A172 (cell line): ENCODE data around the gene STRBP. TPM values are rescaled to one million over a fixed set of nuclear protein-coding genes. Genes with fewer than 3 reads are reported as not detected.
A peak's percentile ranks its signal among the peaks of the same experiment; 100 is the strongest.

ENCODE experiments used
- DNase-seq: peaks from one replicate; pipeline ENCODE4 v3.0.0-alpha.2; 2015; ENCODE audit warnings: low spot score
- total RNA-seq: library from RNA; depleted of rRNA; stranded (reverse); fragments of >200 nt; shearing (Covaris generic); gene quantifications from 2 replicates; pipeline ENCODE4 v1.2.3, GENCODE V29; 2014

The STRBP gene
- total RNA-seq, 1 experiment from 2014 or later, result 32.7 TPM

DNA sequence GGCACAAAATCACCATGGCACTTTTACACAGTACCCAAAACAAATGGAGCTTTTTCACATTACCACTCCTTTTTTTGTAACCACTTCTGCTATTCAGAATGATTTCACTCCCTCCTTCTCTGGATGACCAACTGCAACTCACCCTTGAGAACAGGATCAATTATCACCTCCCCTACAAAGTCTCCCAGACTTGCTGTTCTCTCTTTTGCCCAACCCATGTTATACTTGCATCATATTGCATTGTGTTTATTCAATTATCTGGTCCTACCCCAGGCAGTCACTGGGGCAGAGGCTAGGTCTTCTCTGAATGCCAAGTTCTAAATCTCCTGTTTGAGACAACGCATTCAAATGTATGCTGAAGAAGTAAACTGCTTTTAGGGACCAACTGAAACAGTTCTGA is 139.0 kb downstream of the STRBP start:
- DNase-seq, result no peak

DNA sequence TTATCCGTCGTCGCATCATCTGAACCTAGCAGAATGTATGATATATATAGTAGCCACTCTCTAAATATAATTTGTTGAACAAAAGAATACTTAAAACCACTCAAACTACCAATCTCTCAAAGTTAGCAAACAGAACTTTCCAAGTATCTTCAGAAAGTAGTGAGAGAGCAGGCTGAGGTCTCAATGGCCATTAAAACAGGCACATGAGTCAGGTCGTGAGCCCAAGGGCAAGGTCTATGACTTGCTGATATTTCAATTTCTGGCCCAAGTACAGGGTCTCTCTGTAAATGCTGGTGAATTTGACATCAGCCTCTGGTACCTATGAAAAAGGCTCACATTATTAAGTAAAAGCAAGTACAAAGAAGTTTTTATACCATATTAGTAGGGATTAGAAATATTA is 139.8 kb downstream of the STRBP start:
- no peak for DNase-seq

DNA sequence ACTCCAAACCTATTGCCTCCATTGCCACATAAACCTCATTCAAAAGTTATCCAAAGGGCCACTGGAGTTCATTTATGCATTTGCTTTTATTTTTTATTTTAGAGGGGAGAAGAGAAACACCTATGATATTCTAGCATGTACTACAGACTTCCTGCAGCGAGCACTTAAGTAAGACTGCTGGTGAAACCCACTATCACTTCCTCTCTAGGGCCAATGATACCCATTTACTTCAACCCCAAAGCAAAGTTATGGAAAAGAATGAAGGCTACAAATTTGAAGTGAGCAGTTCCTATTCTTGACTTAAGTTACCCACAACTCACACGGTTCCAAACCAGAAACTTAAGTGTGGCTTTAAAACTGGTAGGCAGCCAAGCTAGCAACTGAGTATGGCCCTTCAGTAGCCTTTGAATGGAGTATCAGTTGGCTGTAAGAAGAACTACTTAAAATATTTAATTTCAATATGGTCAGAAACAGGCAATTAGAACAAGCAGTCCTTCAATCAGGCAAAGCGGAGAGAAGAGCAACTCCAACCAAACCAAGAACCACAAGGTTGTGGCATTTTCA is 140.8 kb downstream of the STRBP start:
- no peak for DNase-seq

DNA sequence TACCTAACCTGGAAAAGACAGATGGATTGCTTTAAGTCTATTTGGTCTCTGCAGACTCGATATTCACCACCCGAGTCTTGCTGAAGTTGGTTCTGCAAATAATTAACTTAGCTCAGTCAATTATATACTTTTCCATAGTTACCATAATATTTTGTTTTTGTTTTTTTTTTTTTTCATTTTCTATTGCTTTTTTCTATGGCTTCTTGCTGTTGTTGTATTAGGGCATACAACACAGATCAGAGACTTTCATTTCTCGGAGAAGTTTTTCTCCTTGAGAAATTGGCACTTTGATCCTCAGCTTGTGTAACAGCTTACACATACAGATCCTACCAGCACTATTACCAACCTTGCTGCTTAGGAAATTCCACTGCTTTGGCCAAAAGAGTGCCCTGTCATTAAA is 146.9 kb downstream of the STRBP start:
- DNase-seq, result no peak

DNA sequence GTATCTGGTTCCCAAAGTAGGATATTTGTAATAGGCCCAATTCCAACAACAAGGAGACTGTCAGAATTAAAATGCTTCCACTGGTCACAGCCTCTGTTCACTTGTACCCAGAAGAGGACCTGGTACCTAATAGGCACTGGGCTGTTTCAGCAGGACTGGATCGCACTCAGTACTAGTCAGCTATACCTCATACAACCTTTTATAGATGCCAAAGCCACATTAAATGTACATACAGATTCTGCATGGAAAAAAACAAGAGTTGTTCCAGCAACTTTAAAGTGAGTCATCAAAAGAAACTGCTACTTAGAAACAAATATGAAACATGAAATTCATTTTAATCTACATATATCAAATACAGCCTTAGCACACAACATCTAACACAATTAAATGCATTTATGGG is 147.4 kb downstream of the STRBP start:
- no peak for DNase-seq

DNA sequence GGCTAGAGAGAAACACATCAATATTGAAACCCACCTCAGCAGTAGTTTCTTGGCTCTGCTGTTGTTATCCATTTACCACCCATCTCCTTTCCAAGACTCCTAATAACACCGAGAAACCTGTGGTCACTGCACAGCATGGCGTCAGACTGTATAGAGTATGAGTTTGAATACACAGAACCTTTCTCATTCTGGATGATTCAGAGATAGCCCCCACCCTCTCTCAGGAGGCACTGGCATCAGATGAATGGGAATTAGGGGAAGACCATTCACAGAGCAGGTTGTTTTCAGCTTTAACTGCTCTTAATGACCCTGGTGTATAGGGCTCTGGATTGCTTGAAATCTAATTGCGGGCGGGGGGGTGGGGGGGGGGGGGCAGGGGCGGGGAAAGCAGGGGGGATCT is 148.3 kb downstream of the STRBP start:
- DNase-seq, result peak; percentile 14

DNA sequence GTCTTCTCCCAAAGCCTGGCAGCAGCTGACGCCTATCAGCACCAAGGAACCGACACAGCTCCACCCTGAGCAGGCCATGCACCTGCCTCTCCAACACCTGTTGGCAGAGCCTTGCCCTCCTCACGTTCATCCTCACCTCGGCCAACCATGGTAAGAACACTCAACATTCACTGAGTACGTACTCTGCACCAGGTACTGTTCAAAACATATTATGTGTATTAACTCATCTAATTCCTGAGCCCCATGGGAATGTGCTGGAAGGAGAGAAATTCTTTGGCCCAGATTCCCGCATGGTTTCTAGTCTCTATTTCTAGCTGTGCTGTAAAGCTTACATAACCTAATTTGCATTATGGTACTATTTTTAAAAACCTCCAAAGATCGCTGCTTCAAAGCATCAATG is 148.8 kb downstream of the STRBP start:
- DNase-seq, result no peak

DNA sequence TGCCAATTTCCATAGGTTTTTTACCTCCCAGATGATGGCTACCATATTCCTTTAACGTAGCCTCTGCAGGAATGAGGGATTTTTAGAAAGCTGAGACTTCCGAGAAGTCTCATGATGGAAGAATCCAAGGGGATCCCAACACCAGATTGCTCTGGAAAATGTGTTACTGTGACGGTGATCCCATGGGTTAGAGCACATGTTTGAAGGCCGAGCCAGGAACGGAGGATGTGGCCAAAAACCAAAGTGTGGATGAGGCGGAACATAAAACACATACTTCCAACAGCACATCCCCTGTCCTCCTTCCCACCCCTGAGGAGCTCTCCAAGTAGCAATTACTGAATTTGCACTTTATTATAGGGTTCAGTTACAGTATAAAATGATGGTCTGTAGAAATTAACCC is 152.3 kb downstream of the STRBP start:
- DNase-seq, result no peak

DNA sequence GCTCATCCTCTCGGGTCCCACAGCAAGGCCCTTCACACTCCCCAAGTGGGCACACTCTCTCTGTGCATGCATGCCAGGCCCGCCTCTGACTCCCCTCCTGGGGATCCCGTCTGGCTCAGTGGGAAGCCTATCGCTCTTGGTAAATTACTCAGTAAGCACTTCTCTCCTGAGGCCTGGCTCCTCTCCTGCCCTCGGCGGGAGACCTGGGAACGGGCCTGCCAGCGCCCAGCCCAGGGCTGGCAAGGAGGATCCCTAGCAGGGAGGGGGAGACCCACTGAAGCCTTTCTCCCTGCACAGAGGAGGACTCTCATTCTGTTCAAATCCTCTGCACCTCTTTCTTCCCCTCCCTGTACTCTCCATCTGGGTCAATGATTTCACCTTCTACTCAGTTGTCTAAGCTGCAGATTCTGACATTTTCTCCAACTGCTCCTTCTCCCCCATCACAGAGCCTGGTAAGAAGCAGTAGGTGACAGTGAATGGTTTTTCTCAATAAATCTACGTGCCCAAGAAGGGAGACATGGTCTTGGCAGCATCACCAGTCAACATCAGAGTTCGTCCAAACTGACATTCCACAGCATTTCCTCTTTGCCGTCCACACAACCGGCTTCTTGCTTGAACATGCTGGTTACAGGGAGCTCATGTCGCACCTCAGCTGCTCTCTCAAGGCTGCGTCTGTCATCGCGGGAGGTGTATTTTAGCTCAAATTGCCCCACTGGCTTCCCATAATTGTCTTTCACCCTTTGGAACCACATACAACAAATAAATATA is 153.1 kb downstream of the STRBP start:
- DNase-seq, result no peak

DNA sequence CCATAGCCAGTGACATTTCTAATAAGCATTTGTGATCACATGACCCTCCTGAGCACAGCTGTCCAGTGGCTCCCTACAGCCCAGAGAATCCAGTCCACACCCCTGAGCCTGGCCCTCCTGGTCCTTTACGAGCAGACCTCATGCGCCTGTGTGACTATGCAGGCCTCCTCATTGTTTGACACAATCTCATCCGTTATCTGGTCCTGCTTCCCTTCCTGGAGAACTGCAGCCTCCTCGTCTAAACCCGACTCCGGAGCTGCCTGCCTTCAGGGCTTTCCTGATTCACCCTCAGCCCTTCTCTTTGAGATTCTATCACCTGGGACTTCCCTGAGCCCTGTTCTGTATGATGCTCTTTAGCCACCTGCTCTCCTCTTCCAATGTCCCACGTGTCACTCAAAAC is 155.2 kb downstream of the STRBP start:
- no peak for DNase-seq

DNA sequence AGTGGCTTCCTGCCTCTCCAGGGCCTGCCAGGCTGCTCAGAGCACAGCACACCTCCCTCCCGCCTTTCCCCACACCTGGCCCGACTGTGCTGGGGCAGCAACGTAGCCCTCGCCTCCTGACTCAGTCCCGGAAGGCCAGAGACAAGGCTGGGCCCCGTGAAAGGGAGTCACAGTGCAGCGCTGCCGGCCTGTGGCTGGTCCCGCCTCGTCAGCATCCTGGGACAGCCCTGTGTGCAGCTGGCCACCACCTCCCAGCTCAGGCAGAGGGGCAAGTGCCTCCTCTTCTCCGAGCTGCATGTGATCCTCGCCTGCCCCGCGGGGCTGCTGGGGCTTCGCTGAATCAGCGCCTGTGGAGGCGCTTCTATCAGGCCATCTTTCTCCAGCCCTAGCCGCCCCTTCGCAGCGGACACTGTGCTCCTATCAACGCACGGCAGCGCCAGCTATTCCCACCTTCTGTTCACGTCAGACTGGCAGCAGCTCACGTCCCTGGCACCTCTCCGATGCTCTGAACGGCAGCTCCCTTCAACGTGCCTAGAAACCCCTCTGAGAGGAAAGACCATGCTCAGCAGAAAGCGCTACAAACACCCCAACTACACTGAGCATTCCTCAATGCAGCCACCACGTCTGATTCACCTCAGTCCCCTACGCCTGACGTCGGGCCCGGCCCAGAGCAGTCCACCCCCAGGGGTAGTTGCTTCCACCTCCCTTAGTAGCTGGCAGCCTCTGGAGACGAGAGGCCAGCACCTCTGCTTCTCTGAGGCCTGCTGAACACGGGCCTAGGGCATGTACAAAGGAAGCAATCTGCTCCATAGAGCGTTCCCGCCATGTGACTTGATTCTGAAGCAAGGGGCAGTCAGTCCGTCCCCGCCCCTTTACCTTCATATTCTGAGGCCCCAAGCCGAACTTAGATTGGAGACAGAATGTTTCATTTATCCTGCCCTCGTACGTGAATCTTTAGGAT is 156.1 kb downstream of the STRBP start:
- DNase-seq, result no peak

DNA sequence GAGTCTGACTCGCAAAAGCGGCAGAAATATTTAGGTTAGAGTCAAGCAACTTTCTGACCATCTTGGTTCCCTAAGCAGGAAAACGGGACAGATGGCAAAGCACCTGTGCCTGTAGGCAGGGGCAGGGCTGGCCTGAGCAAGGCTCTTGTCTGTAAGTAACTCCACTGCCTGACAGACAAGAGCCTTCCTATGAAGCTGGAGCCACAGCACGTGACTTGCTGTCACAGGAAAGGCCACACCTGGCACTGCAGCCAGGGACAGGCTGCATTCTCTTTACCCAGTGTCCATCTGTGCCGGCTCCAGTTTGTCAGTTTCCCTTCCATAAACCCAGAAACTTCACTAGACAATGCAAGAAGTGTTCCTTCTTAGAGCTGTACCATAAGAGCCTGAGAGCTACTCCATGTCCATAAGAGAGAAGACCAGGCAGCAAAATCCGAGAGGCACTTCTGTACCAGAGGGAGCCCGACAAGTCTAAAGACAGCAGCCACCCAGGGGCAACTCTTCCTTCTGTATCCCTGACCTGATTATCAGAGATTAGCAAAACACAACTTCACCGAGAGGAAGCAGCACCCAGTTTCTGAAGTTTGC is 156.9 kb downstream of the STRBP start:
- no peak for DNase-seq

DNA sequence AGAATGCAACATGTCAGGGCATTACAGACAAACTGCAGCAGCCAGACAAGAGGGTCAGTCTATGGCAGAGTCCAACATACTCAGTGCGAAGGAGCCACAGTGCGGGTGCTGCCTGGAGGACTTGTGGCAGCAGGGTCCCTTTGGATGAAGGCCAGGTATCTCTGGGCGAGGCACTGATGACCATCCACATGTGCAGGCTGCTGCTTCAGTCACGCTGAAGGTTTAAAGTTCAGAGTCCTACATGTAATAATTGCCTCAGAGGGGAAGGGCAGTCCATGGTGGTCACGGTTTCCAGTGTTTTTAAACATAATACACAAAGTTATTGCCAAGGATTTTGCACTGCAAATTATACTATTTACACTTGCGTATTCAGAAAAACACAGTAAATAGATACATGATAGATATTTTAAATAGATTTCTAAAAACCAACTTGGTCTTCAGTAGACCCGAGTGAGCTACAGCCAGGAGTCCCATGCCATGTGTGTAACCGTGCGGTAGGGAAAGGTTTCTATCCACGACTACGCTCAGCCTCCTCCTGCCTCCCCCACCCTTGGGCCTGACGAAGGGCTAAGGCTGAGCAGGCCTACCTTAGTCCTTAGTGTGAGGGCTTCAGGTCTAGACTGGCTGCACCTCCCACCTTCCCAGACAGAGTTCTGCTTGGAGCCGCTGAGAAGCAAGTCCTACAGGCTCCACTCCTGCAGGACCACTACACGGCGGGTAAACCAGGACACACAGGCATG is 158.7 kb downstream of the STRBP start:
- no peak for DNase-seq

DNA sequence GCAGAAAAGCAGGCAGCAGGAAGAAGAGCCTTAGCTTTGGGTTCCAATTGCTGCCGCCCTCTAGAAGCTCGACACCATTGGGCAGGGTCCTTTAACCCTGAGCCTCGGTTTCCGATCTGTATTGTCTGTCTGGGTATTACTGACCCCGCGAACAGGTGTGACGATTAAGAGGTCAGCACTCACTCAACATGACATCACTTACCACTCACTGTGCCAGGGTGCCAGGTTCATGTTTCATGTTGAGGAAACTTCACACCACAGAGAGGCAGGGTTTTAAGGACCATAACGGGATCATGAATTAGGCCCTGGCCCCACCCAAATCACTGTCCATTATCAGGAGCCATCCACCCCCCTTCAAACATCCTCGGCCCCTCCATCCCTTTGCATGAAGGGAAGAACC is 159.4 kb downstream of the STRBP start:
- no peak for DNase-seq

DNA sequence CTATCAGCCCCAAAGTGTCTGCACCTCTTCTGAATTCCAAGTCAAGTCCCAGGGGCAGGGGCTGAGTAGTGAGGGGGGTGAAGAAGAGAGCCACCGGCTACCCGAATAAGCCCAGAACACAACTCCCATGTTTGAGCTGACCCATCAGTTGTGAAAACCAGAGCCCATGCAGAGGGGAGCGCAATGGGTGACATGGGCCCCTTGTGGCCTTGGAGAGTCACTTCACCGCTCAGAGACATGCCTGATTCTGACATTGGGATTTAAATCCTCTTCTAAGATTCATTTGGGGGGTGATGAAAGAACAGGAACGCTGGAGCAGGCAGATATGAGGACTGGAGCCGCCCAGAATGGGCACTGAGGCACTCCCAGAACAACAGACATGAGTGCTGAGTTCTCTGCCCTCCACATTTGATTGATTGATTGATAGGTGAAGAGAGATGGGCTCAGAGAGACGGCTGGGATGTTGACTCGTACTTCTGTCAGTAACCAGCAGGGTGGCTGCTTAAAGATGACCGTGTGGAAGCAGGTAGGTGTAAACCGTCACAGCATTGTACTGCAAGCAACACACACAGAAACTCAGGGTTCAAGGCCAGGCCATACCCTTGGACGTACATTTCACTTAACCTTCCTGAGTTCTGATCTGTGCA is 160.6 kb downstream of the STRBP start:
- DNase-seq, result no peak

DNA sequence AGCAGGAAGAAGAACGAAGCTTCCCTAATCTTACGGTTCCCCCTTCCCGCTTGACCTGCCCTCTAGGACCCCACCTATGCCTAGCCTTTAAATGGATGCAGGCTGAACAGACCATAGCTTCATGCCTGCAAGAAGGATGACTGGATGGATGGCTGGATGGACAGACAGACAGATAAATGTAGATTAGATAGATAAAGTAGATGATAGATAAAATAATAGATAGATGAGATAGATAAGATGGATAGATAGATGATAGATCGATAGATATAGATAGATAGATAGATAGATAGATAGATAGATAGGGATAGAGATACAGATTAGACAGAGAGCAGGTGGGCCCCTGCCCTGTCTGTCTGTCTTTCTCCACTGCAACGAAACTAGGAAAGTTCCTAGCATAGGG is 162.9 kb downstream of the STRBP start:
- DNase-seq, result no peak

DNA sequence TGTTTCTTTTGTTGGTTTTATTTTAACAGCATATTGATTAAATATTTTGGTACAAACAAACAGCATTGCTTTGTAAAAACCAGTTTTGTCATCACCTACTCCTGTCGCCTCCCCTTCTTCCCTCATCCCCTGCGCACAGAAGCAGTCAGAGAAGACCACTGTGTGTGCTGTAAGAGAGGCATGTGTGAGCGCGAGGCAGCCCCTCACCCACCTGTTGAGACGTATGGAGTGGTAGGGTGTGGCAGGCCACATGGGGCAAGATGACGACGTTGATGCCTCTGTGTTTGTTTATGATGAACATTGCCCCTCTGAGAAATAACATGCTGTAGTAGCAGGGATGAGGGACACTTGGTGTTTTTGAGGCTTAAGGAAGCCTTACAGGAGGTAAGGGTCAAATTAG is 163.6 kb downstream of the STRBP start:
- no peak for DNase-seq

DNA sequence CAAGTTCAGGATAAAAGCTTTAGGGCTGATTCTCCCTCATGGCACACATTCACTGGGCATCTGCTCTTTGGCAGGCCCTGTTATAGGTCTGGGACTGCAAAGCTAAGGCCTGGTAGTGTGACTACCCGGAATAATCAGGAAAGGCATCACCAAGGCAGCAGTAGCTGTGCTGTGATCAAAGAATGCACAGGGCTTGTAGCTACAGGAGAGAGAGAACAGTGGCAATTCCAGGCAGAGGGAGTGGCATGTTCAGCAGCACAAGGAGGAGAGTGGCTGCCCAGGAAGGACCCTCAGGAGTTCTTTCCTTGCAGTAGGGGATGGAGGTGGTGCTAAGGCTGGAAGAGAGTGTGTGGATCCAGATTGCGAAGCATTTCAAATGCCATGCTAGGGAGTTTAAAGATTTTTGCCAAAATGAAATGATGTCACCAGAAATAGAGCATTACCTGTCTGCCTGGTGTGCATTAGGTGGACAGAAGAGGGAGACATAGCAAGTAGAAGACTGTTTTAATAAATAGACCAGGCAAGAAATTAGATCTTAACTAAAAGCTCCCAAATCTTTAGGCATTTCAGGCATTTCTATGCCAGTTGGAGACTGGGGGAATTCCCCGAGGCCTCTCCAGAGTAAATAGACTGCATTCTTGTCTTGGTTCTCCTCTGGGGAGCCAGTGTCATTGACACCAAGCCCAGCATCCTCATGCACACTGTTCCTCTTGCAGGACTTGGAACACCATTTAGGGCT is 165.8 kb downstream of the STRBP start:
- peak; percentile 47 for DNase-seq

DNA sequence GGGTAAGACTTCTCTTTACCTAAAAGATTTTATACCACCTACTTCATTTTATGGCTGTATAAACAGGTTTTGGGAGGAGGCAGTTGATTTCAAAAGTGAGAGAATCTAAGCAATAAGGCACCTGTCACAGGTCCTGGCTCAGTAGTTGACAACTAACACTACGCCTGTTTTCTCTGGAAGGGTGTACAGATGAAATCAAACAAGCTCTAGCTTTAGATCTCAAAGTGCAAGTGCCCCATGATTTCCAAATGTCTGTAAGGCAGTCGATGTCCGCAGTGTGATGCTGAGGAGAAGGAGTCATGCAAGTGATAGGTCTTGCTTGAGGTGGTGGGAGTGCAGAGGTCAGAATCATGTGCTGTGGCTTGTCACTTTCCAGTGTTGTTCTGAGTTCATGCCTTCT is 168.8 kb downstream of the STRBP start:
- DNase-seq, result no peak

DNA sequence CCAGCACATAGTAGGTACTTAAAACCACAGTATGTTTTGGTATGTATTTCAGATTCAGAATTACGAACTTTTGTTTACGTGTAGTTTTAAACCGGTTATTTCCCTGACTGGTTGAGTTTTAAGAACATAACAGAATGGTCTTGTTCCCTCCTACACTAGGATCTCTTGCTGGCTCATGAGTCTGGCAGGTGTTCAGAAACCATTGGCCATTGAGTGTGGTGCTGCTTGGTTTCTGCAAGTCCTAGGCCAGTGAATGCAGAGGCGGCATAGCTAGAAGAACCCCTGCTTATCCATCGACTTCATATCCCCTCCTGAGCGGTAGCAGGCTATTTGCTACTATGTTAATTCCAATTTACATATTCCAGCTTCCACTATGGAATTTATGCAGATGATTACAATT is 169.3 kb downstream of the STRBP start:
- no peak for DNase-seq

DNA sequence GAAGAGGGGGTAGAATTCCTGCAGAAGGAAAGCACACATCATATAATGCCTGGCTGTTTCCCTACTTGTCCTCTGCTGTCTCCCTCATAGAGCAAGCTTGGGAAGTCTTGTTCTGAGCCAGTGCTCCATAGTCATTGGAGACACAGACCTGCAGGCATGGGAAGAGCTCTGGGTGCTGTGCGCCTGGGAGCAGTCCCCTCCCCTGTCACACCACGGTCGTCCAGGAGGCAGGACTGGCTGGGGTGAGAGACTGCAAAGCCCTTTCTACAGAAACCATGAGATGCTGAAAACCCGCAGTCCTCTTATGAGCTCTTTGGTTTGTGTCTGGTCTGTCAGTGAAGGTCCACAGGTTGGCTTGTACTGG is 170.3 kb downstream of the STRBP start:
- DNase-seq, result no peak
